ENCODE data around the gene ANKRD9. TPM values are rescaled to one million over a fixed set of nuclear protein-coding genes. Genes with fewer than 3 reads are reported as not detected.

The ANKRD9 gene
- total and polyA plus RNA-seq, 2 of the 13 experiments (the other 11 are each of a cell fraction or from before 2014, with no cell fraction given) = 10.0 to 15.0 TPM

GRCh38 chr14:102517392-102518062, 8.0 kb upstream of the ANKRD9 start:
- peak overlapping the region in 2 of 3 experiments; percentile 59 to 80; a peak in 3 of 6 replicates for H3K4me3 ChIP-seq (replicated peaks in 1 of 3; ENCODE audit: insufficient read depth in 1 of 3, low read depth in 2 of 3, low read length in 3 of 3)
- 75% methylated on average over 22 of the region's 37 CpGs for WGBS (ENCODE audit: low lambda C conversion rate)
- H2AFZ ChIP-seq (ENCODE audit: low read length) = no peak overlapping the region
- H3K9me3 ChIP-seq (ENCODE audit: low read length) = no peaks in the 10 kb centered on the region
- peak overlapping the region; percentile 76 for H3K4me2 ChIP-seq (ENCODE audit: low read depth, low read length)
- H3K4me1 ChIP-seq (ENCODE audit: insufficient read depth, low read length) = peaks cover 43% of the 10 kb centered on the region
- H3K79me2 ChIP-seq (ENCODE audit: insufficient read depth, low read length) = no peaks in the 10 kb centered on the region
- no TSS peak for BruUV-seq (replicated peaks)
- ATAC-seq (0 out of 3 replicates have a peak, but pooled peaks have one; percentile 4), DNase-seq (ENCODE audit: low spot score) (no peak), FAIRE-seq (no peak)
- no peaks in the 10 kb centered on the region for H3K36me3 ChIP-seq (replicated peaks in 1 of 2; ENCODE audit: control insufficient read depth in 1 of 2, insufficient read depth in 2 of 2, low read length in 2 of 2)
- ChIA-PET CTCF (ENCODE audit: low intra/inter-chr PET ratio, low total read pairs) (interaction anchor here (3.8 kb wide), 1 partner anchor 80 kb away, joined by 59 read pairs; no protein-coding TSS in a partner anchor), POLR2A (interaction anchor here (1.0 kb wide), 1 partner anchor 79 kb away, joined by 3 read pairs; no protein-coding TSS in a partner anchor)
- peak; percentile 45; the same call in 1 of the 2 replicates for TF ChIP-seq LBX2 (CRISPR knock-in tag; IDR thresholded peaks at IDR 0.05; ENCODE audit: borderline replicate concordance)
- TF ChIP-seq ZBTB20 (CRISPR knock-in tag; IDR thresholded peaks at IDR 0.05; ENCODE audit: borderline replicate concordance, low read depth) = no peak
- TF ChIP-seq NFE2L2 (IDR thresholded peaks at IDR 0.05; ENCODE audit: low read length) = no peak
- peak; percentile 20 for TF ChIP-seq RBM39 (IDR thresholded peaks at IDR 0.05; ENCODE audit: low read depth, low read length, poor library complexity, severe bottlenecking)
- peak; percentile 68 for TF ChIP-seq ZBTB33 (CRISPR knock-in tag; IDR thresholded peaks at IDR 0.05)
- TF ChIP-seq SRF (IDR thresholded peaks at IDR 0.05; ENCODE audit: low read depth, low read length) = no peak
- no peak for TF ChIP-seq ZBTB49 (CRISPR knock-in tag; IDR thresholded peaks at IDR 0.05; ENCODE audit: borderline replicate concordance)
- TF ChIP-seq ZBTB38 (CRISPR knock-in tag; IDR thresholded peaks at IDR 0.05) = peak; percentile 70; the same call in 1 of the 2 replicates
- TF ChIP-seq EHMT2 (IDR thresholded peaks at IDR 0.05; ENCODE audit: borderline replicate concordance, low read depth, low read length) = no peak
- TF ChIP-seq ZNF878 (CRISPR knock-in tag; IDR thresholded peaks at IDR 0.05) = no peak
- peak; percentile 90 for TF ChIP-seq ZNF629 (CRISPR knock-in tag; conservative IDR thresholded peaks at IDR 0.05)
- TF ChIP-seq NRL (CRISPR knock-in tag; IDR thresholded peaks at IDR 0.05; ENCODE audit: borderline replicate concordance) = 0 out of 2 replicates have a peak, but pooled peaks have one; percentile 33
- TF ChIP-seq ZNF280B (CRISPR knock-in tag; IDR thresholded peaks at IDR 0.05; ENCODE audit: borderline replicate concordance) = 0 out of 2 replicates have a peak, but pooled peaks have one; percentile 13
- TF ChIP-seq ZMYM3 (CRISPR knock-in tag; IDR thresholded peaks at IDR 0.05) = peak; percentile 76
- H4K20me1 ChIP-seq (ENCODE audit: insufficient read depth, low read length) = no peaks in the 10 kb centered on the region
- intact Hi-C loops (cut with micrococcal nuclease; ENCODE audit: unreplicated experiment) (loop anchor here (5.0 kb wide), 1 partner anchor 200 kb away; the partner anchor contains the start of gene ZNF839), in situ Hi-C loops (cut with HindIII; ENCODE audit: extremely low pct_ligation_motif_present, low pct_unique_long_range_greater_than_20kb) (loop anchor here (5.0 kb wide), 1 partner anchor 80 kb away; no protein-coding TSS in a partner anchor)
- H3K27me3 ChIP-seq (ENCODE audit: control insufficient read depth in 1 of 2, insufficient read depth in 2 of 2, low read length in 2 of 2) = no peaks in the 10 kb centered on the region
- no peak overlapping the region for H3K9ac ChIP-seq (ENCODE audit: insufficient read depth, low read depth, low read length)
- H3K27ac ChIP-seq (ENCODE audit: extremely low read length, insufficient read depth, low read length) = no peak overlapping the region
